K562 (cell line): ENCODE data around the gene PRKCG. TPM values are rescaled to one million over a fixed set of nuclear protein-coding genes. Genes with fewer than 3 reads are reported as not detected.

ENCODE experiments used
- DPF2 ChIP-seq: fragments of 450-650 bp; IDR thresholded peaks from 2 replicates; pipeline ENCODE4 v1.6.1; 2016
- E2F5 ChIP-seq: sonication (generic); formaldehyde crosslinking; IDR thresholded peaks from 2 replicates; pipeline ENCODE4 v1.8.0; 2022; ENCODE audit warnings: mild to moderate bottlenecking, missing genetic modification reagents
- ETV1 ChIP-seq: fragments of 450-650 bp; conservative IDR thresholded peaks from 2 replicates; pipeline ENCODE4 v1.6.1; 2016; ENCODE audit warnings: missing genetic modification characterization, control low read depth, low read depth, missing compliant biosample characterization
- MAX ChIP-seq: sonication (generic); formaldehyde crosslinking; IDR thresholded peaks from 2 replicates; pipeline ENCODE4 v1.9.0; 2022; ENCODE audit warnings: mild to moderate bottlenecking, missing genetic modification reagents
- POLR2AphosphoS5 ChIP-seq: IDR thresholded peaks from 2 replicates; pipeline ENCODE4 v1.6.1; 2011; ENCODE audit warnings: mild to moderate bottlenecking, low read depth, low read length, moderate library complexity; ENCODE audit not compliant: control insufficient read depth, insufficient read depth
- POU5F1 ChIP-seq: fragments of 150-350 bp; IDR thresholded peaks from 2 replicates; pipeline ENCODE4 v1.6.1; 2014; ENCODE audit warnings: borderline replicate concordance, low read length, low read depth, mild to moderate bottlenecking; ENCODE audit not compliant: partially characterized antibody
- PRDM10 ChIP-seq: fragments of 450-650 bp; IDR thresholded peaks from 2 replicates; pipeline ENCODE4 v1.6.1; 2018; ENCODE audit not compliant: partially characterized antibody
- ZFP36 ChIP-seq: fragments of 150-350 bp; IDR thresholded peaks from 2 replicates; pipeline ENCODE4 v1.6.1; 2018; ENCODE audit warnings: low read length, low read depth; ENCODE audit not compliant: partially characterized antibody
- polyA plus RNA-seq, 8 experiments: library from polyadenylated mRNA; depleted of rRNA in 4 of 8; stranded (reverse) in 5 of 8; unstranded in 3 of 8; fragments of >200 nt; fragmentation: Nextera tagmentation in 2 of 8; fragmentation: Illumina TruSeq in 1 of 8; extraction: Ambion mirVana in 2 of 8; extraction: Trizol in 1 of 8; gene quantifications; 2 replicates each; pipeline versions ENCODE4 v1.2.1 to v1.2.3, GENCODE V29; 2011 to 2014; ENCODE audit warnings: inconsistent platforms in 1 of 8, missing spikeins in 1 of 8
- total RNA-seq, 7 experiments: library from RNA; depleted of rRNA in 6 of 7; stranded (reverse); fragments of >200 nt in 6 of 7; fragmentation: Illumina TruSeq in 2 of 7; extraction: Trizol in 2 of 7; gene quantifications; 2 replicates each; pipeline versions ENCODE4 v1.2.1 to v1.2.3, GENCODE V29; 2011 to 2021; ENCODE audit warnings: low replicate concordance in 1 of 7
- TF ChIP-seq, protein P1 (sequence below): fragments of 150-350 bp; conservative IDR thresholded peaks from 2 replicates; pipeline ENCODE4 v1.6.1; 2014; ENCODE audit warnings: low read length

Gene PRKCG
- total and polyA plus RNA-seq, 9 of the 15 experiments (the other 6 are each of a cell fraction or from before 2014, with no cell fraction given) = not detected

GRCh38 chr19:53868091-53868891 is 13.7 kb upstream of the PRKCG start (continued):
- TF ChIP-seq PRDM10 = peak; percentile 41
- 0 out of 2 replicates have a peak, but pooled peaks have one; percentile 11 for TF ChIP-seq DPF2
- 0 out of 2 replicates have a peak, but pooled peaks have one; percentile 21 for TF ChIP-seq MAX
- no peak for TF ChIP-seq POU5F1
- 0 out of 2 replicates have a peak, but pooled peaks have one; percentile 7 for TF ChIP-seq ETV1
- TF ChIP-seq, protein P1, sequence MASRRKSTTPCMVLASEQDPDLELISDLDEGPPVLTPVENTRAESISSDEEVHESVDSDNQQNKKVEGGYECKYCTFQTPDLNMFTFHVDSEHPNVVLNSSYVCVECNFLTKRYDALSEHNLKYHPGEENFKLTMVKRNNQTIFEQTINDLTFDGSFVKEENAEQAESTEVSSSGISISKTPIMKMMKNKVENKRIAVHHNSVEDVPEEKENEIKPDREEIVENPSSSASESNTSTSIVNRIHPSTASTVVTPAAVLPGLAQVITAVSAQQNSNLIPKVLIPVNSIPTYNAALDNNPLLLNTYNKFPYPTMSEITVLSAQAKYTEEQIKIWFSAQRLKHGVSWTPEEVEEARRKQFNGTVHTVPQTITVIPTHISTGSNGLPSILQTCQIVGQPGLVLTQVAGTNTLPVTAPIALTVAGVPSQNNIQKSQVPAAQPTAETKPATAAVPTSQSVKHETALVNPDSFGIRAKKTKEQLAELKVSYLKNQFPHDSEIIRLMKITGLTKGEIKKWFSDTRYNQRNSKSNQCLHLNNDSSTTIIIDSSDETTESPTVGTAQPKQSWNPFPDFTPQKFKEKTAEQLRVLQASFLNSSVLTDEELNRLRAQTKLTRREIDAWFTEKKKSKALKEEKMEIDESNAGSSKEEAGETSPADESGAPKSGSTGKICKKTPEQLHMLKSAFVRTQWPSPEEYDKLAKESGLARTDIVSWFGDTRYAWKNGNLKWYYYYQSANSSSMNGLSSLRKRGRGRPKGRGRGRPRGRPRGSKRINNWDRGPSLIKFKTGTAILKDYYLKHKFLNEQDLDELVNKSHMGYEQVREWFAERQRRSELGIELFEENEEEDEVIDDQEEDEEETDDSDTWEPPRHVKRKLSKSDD = no peak
- TF ChIP-seq E2F5 (CRISPR knock-in tag) = no peak
- 0 out of 2 replicates have a peak, but pooled peaks have one; percentile 9 for TF ChIP-seq POLR2AphosphoS5
- TF ChIP-seq ZFP36 = peak; percentile 37
